Myocyte (in vitro differentiated cells): ENCODE data around the gene CBLN1. TPM values are rescaled to one million over a fixed set of nuclear protein-coding genes. Genes with fewer than 3 reads are reported as not detected.
"Not testable (repeated sequence)": the region's sequence is repeated elsewhere in the genome, so short reads cannot be mapped to it uniquely, and the experiment has no call there.

ENCODE experiments used
- DNase-seq: peaks from one replicate; pipeline ENCODE4 v3.0.0-alpha.2; 2012; ENCODE audit warnings: low read depth
- total RNA-seq: library from RNA; depleted of rRNA; stranded (reverse); fragments of >200 nt; gene quantifications from 2 replicates; pipeline ENCODE4 v1.2.3, GENCODE V29; 2014

Gene CBLN1
- total RNA-seq, 1 donor from 2014 or later: not detected

DNA sequence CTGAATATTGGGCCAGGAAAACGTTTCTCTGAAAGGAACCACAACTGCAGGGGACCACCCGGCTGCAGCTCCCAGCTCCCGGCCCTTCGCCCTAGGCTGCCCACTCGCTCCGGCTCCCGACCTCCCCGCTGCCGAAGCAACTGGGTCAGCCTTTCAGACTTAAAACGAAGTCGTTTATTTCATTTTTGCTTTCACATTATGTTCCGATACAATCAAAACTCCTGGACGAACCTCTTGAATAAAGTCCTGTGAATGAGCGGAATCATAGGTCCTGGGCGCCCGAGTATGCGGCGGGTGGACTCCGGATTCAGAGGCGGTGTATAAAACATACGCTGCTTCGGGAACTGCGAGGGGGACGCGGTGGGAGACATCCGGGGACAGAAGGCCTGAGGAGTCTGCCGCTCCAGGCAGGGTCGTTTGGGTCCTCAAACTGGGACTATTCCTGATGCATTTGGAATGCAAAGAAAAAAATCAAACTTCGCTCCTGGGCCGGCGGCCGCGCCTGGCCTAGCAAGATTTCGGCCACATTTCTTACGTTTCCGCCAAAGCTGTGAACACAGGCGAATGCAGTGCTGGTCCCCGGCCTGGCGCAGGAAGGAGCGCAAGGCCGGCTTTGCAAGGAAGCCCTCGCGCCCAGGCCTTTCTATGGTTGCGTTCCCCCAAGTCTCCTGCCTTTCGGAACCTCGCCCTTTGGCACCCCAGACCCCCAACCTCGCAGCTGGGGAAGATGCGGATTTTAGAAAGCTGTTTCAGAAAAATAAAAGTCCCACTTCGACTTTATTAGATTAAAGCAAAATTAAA lies 3.7 kb downstream of the CBLN1 start:
- DNase-seq: no peak

DNA sequence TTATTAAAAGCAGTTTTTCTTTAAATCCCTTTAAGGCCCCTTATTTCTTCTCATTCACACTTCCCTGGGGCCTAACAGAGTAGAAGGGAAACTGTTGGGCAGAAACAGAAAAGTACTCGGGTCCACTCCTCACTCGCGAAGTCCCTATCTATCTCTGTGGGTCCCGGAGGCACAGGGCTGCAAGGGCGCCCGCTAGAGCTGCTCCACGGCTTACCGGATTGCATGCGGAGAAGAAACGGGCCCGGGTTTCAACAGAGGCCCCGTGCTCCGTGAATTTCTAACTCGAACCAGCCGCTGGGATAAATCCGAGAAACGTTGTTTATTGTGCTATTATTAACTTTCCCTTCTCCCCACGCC lies 4.3 kb downstream of the CBLN1 start:
- no peak for DNase-seq

DNA sequence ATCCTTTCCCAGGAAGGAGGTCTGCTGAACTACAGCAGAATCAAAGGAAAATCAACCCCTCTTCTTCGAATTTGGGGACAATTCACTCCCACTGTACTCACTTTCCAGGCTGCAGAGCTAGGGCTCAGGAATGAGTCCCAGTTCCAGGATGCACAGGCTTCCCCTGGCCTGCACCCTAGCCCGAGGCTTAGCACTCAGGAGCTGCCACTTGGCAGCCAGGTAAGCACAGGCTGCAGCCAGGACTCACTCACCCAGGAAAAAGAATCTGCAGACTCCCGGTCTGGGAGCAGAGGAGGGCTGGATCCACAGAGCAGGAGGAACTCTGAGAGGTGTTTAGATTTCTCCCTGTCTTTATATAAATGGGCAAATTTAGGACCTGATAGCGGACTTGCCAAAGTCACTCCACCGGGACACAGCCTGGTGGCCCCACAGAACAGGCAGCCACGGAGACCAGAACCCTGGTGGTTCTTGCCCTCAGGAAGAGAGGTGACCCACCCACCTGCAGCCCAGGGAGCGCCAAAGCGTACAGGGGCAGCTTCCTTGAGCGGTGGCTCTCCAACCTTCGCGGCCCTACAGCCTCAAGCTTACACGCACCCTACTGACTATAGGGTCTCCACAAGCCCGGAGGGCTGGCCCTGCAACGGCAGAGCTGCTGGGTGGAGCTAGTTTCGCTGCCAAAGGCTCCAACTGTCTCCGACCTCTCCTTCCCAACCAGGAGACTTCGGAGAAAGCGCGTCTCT lies 4.8 kb downstream of the CBLN1 start:
- DNase-seq: no peak

DNA sequence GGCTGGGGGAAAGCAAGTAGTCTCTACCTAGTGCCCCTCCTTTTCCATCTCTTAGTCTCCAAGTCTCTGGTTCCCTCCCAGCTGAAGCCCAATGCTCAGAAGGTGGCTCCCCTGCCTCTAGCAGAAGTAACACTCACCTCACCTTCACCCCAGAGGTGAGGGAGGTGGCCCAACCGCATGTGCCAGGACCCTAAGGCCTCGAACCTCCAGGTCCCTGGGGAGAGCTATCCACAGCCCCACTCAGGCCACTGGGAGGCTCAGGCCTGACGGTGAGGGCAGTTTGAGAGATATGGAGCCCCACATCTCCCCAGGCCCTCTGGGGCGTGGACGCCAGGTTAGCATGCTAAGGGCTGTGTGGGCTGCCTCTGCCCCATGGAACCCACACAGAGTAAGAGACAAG lies 5.8 kb downstream of the CBLN1 start:
- DNase-seq: no peak

DNA sequence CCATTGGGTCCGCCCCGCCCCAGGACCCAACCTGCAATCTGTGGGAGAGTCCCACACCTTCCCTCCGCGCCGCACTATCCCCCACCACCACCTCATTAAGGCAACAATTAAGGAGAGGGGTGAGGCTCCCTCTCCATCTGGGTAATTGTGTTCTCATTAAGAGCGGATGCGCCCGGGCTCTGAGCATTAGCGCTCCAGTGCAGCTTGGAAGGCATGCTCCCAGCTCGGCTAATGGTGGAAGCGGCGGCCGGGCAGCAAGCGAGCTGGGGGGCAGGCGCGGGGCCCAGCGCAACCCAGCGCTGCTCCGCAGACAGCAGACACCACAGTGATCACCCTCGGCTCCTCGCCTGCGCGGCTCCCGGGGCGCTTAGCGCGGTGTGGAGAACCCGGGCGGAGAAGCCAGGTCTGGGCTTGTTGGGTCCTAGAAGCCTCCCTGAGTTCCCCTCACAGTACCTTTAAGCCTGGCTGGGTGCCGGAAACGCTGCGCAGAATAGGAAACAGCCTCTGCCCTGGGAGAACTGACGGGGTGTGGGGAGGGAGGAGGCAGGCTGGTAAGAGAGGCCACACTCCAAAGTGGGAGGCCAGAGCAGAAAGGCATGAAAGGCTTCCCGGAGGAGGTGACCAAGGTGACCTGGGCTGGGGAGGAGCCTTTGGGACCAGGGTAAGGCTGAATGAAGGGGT lies 6.4 kb downstream of the CBLN1 start:
- no peak for DNase-seq

DNA sequence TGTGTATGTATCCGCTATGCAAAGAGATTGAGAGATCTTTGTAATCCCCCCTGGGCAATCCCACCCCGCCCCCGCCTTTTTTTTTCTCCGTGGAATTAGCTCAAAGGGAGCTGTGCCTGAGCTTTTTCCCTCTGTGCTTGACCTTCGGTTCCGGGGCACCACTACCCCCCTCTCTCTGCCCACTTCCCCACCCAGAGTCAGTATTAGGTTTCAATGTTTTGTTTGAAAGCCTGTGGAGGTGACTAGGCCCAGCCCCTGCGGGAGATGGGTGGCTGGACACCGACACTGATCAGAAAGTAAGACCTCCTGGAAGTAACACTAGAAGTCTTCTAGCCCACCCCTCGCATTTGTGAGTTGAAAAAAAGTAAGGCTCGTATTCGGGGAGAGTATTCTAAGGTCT lies 7.0 kb downstream of the CBLN1 start:
- DNase-seq: no peak

DNA sequence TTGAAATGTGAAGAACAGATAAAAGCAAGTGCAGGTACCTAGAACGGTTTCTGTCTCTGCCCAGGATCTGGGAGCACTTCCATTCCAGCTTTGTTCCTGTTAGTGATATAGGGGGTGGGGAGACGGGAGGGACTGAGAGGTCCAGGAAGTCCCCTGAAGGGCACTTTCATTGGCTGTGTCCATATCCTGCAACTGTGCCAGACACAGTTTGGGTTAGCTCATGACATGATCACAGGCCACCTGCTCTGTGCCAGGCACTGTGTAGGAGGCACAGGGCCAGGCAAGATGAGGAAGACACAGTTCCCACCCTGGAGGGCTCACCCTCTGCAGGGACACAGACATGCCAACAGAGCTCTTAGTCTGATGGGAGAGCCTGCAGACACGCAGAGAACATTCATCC lies 7.9 kb downstream of the CBLN1 start:
- DNase-seq: no peak

DNA sequence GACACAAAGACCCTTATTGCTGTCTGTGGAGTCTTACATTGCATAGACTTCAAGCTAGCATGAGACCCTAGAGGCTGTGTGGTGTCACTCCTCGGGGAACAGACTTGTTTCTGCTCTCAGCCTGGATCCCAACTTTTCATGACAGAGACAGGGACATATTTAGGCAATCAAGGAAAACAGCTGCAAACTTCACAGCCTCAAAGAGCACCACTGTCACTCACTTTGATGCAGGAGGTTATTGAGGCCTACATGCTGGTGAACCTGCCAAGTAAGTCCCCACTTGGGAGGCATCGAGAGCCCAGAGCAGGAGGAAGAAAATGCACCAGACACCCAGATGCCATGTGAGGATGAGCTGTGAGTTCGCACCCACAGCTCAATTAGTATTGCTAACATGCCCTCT lies 10.3 kb downstream of the CBLN1 start:
- DNase-seq: no peak

DNA sequence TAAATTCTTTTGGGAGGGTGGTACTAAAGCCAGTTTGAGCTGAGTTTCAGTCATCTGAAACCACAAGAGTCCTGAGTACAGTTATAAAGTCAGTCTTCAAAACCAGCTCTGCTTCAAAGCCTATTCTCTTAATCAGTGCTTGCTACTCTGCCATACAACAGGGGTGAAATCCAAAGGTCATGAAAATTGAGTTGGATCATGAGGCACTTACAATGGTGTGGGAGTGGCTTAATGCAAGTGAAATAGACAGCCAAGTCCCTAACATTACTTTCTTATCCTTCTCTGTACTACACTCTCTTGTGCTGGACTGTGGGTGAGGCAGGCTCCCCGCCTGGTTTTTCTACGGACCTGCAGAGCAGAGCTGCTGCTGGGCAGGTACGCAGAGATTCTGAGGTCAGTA lies 12.4 kb downstream of the CBLN1 start:
- no peak for DNase-seq

DNA sequence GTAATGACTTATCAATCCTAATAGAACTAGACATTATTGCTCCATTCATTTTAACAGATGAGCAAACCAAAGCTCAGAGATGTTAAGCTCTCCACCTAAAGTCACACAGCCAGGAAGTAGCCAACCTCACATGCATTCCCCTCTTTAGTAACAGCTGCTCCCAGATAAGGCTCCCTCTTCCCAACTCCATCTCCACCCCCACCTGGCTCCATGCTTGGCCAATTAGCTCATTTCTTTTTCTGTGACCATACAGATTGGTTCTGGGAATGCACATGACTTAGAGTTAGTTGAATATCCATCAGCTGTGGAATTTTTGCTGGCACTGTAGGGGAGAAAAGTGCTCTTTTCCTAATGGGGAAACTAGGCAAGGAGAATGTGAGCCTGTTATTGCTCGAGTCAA lies 13.0 kb downstream of the CBLN1 start:
- no peak for DNase-seq

DNA sequence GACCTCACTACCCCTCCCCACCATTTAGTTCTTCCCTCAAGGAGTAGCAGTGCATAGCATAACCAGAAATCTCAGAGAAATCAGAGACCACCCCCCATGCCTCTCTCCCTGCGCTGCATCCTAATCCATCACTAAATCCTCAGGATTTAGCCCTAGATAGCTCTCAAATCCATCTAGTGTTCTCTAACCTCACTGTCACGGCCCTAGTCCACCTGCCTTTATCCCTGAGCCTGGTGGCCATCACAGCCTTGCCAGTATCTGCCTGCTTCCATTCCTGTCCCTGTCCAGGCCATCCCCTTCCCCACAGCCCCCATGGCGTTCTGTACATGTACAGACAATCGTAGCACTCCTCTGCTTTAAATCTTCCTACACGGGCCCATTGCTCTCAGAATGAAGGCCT lies 19.1 kb downstream of the CBLN1 start:
- no peak for DNase-seq

DNA sequence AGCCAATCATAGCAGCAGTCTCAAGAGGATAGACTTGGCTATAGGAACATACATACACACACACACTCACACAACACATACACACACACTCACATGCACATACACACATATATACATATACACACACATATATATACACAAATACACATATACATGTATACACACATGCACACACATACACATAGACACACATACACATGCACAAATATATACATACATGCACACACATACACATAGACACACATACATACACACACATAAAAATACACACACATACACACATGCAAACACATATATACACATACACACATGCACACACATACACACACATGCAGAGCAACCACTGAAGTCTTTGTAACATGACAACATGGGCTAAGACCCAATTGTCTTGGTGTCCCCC lies 19.7 kb downstream of the CBLN1 start:
- DNase-seq: no peak

DNA sequence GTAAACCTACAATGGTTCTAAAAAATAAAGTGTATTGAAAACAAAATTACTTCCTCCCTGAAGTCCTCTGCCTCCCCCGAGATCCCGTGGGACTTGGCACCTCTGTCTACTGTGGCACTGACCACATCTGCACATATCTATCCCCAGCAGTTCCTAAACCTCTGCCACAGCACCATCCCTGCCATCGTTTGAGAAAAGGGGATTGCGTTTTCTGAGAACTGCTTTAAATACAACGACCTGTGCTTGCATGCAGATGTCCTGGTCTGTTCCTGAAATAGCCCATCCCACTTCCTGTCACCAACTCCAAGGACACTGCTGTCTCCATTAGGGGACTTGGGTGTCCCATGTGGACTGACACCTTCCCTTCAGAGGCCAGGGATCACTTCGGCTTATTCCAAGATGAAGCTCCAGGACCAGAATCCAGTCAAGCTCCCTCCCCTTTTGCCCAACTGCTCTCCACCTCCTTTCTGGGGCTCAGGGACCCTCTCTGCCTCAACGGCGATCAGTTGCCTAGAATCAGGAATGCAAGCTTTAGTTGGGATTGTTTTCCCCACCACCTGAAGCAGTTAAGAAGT lies 20.6 kb downstream of the CBLN1 start:
- no peak for DNase-seq

DNA sequence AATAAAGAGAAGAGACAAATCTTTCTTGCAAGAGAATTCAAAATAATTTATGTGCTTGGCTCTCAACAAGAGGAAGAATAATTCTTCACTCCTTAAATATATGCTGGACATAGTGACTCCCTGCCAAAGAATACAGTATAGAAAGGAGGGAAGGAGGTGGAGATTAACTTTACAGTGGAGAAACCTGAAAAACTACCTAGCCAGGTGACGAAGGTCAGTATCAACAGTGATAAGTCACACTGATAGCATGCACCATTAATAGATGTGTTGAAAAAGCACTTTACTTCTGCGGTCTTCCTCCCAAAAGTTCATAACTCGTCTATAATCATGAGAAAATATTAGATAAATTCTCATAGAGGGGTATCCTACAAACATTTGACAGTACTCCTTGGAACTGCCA lies 21.4 kb downstream of the CBLN1 start:
- no peak for DNase-seq

DNA sequence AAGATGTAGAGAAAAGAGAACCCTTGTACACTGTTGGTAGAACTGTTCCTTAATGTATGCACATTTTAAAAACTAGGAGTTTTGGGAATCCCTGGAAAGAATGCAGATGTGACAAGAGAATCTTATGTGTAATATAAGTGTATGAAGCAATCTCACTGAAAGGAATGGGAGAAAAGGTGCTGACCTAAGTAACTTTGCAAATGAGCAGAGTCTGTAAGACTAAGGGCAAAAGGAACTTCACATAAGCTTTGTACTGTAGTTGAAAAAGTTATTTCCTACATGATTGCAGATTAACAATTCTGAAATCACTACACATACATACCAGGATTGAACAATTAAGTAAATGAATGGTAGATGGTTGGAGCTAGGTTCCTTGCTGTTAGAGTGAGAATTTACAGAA lies 22.3 kb downstream of the CBLN1 start:
- no peak for DNase-seq

DNA sequence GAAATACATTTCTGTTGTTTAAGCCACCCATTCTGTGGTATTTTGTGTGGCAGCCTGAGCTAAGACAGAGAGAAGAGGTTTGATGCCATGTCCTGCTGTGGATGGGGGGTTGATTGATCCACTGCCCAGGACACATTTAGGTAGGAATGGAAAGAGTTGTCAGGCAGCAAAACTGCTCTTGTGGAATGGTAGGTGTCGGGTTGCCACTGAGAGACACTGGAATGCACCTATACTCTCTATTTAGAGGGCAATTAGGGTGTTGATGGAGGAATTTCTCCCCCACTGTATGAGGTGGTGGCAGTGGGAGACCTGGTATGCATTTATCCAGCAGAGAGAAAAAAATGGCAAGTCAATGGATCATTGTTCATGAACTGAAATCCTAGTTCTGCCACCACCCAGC lies 30.9 kb downstream of the CBLN1 start:
- no peak for DNase-seq

DNA sequence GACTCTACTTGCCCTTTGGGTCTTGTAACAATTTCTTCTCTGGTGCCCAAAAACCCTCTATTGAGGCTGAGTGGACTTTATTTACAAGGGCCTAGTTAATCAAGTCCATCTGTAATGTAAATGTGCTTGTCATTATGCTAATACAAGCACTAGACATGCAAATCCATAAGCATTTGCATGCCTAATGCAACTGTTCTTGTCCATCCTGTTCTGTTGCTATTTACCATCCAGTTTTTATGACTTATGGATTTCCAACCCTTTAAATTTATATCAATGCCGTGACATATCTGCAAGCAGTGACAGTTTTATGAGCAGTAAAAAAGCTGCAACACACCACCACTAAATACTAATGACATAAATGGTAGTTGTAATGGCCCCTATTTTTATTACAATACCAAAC lies 33.4 kb downstream of the CBLN1 start:
- no peak for DNase-seq

DNA sequence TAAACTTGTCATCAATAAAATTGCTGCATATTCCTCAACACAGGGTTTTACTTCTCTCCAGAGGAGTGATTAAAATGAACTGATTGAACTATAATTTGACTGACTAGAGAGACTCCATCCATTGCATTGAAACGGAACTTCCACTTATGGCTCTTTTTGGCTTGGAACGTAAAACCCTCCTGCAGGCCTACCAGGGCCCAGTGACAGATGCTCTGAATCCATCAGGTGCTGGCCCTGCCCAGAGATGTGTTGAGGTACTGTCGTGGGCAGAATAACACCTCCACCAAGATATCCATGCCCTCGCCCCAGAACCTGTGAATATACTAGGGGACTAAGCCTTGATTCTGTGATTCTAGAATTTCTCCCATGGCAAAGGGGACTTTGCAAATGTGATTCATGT lies 45.4 kb downstream of the CBLN1 start:
- DNase-seq: no peak

DNA sequence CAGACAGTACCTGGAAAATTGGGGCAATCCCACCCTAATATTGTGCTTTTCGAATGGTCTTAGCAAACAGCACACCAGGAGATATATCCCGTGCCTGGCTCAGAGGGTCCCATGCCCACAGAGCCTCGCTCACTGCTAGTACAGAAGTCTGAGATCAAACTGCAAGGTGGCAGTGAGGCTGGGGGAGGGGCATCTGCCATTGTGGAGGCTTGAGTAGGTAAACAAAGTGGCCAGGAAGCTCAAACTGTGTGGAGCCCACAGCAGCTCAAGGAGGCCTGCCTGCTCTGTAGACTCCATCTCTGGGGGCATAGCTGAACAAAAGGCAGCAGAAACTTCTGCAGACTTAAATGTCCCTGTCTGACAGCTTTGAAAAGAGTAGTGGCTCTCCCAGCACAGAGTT lies 53.3 kb downstream of the CBLN1 start:
- not testable (repeated sequence) for DNase-seq
